Endothelial cell of umbilical vein (primary cell): ENCODE measurements around the gene ADORA2A. TPM values are rescaled to one million over a fixed set of nuclear protein-coding genes. Genes with fewer than 3 reads are reported as not detected.

Experiments used
- BruUV-seq: library from RNA; stranded (reverse); fragments of 400-500 nt; replicated peaks from 2 replicates; lab custom pipeline; 2021; lab: Mats Ljungman, UMichigan
- CTCF ChIA-PET: fragments of 300-600, 350-600 bp; sonication (Branson Sonifier 250); formaldehyde crosslinking; loops from one replicate; lab custom pipeline; 2021; ENCODE audit warnings: antibody characterized with exemption, inconsistent platforms; lab: Charles Lee
- POLR2A ChIA-PET: fragments of 300-600, 350-600 bp; sonication (Branson Sonifier 250); formaldehyde crosslinking; loops from one replicate; lab custom pipeline; 2021; ENCODE audit warnings: antibody characterized with exemption, inconsistent platforms; lab: Charles Lee
- DNase-seq: peaks from one replicate; pipeline ENCODE4 v3.0.0-alpha.2; 2011; ENCODE audit warnings: low read depth, low spot score
- FAIRE-seq: peaks from 2 replicates; lab custom pipeline; 2011; peaks lifted over from hg19 to GRCh38; lab: Jason Lieb, UNC
- H2AFZ ChIP-seq: 2 replicates; pipeline ENCODE4 v1.6.0; 2012; ENCODE audit warnings: low read depth, low read length, control low read depth, inconsistent platforms
- H3K27ac ChIP-seq: 2 replicates; pipeline ENCODE4 v1.5.1; 2011; ENCODE audit warnings: low read depth, mild to moderate bottlenecking, control low read depth, low read length, moderate library complexity; ENCODE audit not compliant: insufficient read depth
- H3K27me3 ChIP-seq, 2 experiments: 2 replicates each; pipeline versions ENCODE4 v1.6.0 to v1.6.1; 2011; ENCODE audit warnings: low read length in 2 of 2, mixed read lengths in 1 of 2; ENCODE audit not compliant: control insufficient read depth in 2 of 2, insufficient read depth in 2 of 2
- H3K36me3 ChIP-seq, 2 experiments: 2 replicates in 1 of 2; 3 replicates in 1 of 2; pipeline ENCODE4 v1.5.1; 2011; ENCODE audit warnings: low read length in 2 of 2, mild to moderate bottlenecking in 1 of 2, moderate library complexity in 1 of 2; ENCODE audit not compliant: control insufficient read depth in 2 of 2, insufficient read depth in 2 of 2; ENCODE audit errors: extremely low read depth in 1 of 2
- H3K4me1 ChIP-seq: 3 replicates; pipeline ENCODE4 v1.5.1; 2011; ENCODE audit warnings: mild to moderate bottlenecking, low read length; ENCODE audit not compliant: control insufficient read depth, insufficient read depth; ENCODE audit errors: extremely low read depth
- H3K4me2 ChIP-seq: 2 replicates; pipeline ENCODE4 v1.6.1; 2011; ENCODE audit warnings: low read length, control low read depth, mixed read lengths; ENCODE audit not compliant: insufficient read depth
- H3K4me3 ChIP-seq, 3 experiments: fragments of 200-600 bp in 1 of 3; sonication (generic), shearing (Covaris generic) in 1 of 3; replicated peaks in 1 of 3; 2 replicates each; pipeline ENCODE4 v1.5.1; 2011 to 2016; ENCODE audit warnings: control low read depth in 3 of 3, low read length in 3 of 3, mild to moderate bottlenecking in 2 of 3, inconsistent platforms in 1 of 3, low read depth in 1 of 3, moderate library complexity in 1 of 3; ENCODE audit not compliant: insufficient read depth in 1 of 3
- H3K79me2 ChIP-seq: 2 replicates; pipeline ENCODE4 v1.6.0; 2012; ENCODE audit warnings: low read length, inconsistent platforms; ENCODE audit not compliant: control insufficient read depth, insufficient read depth
- H3K9ac ChIP-seq: replicated peaks from 2 replicates; pipeline ENCODE3; 2011; ENCODE audit warnings: low read length, control low read depth; ENCODE audit not compliant: insufficient read depth; ENCODE audit errors: extremely low read depth
- H3K9me1 ChIP-seq: replicated peaks from 3 replicates; pipeline ENCODE4 v1.6.0; 2011; ENCODE audit warnings: mild to moderate bottlenecking, low read length; ENCODE audit not compliant: control insufficient read depth, insufficient read depth; ENCODE audit errors: extremely low read depth
- H3K9me3 ChIP-seq: replicated peaks from 2 replicates; pipeline ENCODE4 v1.5.1; 2012; ENCODE audit warnings: low read length, inconsistent platforms; ENCODE audit not compliant: control insufficient read depth, insufficient read depth
- H4K20me1 ChIP-seq: replicated peaks from 2 replicates; pipeline ENCODE3; 2011; ENCODE audit warnings: mild to moderate bottlenecking, low read length; ENCODE audit not compliant: control insufficient read depth, insufficient read depth; ENCODE audit errors: extremely low read depth
- EZH2 ChIP-seq: IDR thresholded peaks from 2 replicates; pipeline ENCODE4 v1.6.1; 2012; ENCODE audit warnings: borderline replicate concordance, low read depth, mild to moderate bottlenecking, moderate library complexity, low read length, inconsistent platforms; ENCODE audit not compliant: severe bottlenecking
- FOS ChIP-seq: IDR thresholded peaks from 2 replicates; pipeline ENCODE4 v1.6.1; 2011; ENCODE audit warnings: mild to moderate bottlenecking, low read length, moderate library complexity, borderline replicate concordance; ENCODE audit not compliant: insufficient read depth
- GATA2 ChIP-seq: IDR thresholded peaks from 2 replicates; pipeline ENCODE4 v1.7.0; 2011; ENCODE audit warnings: low read depth, mild to moderate bottlenecking, moderate library complexity, mixed read lengths, low read length; ENCODE audit not compliant: insufficient read length, insufficient read depth
- JUN ChIP-seq: IDR thresholded peaks from 2 replicates; pipeline ENCODE4 v1.6.1; 2011; ENCODE audit warnings: borderline replicate concordance, low read depth; ENCODE audit not compliant: insufficient read length, insufficient read depth
- MYC ChIP-seq: IDR thresholded peaks from one replicate; pipeline ENCODE4 v1.6.1; 2011; ENCODE audit warnings: mild to moderate bottlenecking, low read depth, low read length
- POLR2A ChIP-seq: IDR thresholded peaks from 2 replicates; pipeline ENCODE4 v1.6.1; 2012; ENCODE audit warnings: low read depth, mild to moderate bottlenecking, control low read depth, low read length
- POLR2AphosphoS5 ChIP-seq: IDR thresholded peaks from 2 replicates; pipeline ENCODE4 v1.6.1; 2012; ENCODE audit warnings: low read depth, mild to moderate bottlenecking, control low read depth, low read length, moderate library complexity; ENCODE audit not compliant: insufficient read depth
- dilution Hi-C: fragments of 300-500 bp; cut with MboI; formaldehyde crosslinking; loops from one replicate; pipeline ENCODE4 v1.15.0; 2019; ENCODE audit warnings: low sequenced_read_pairs; ENCODE audit not compliant: extremely low pct_ligation_motif_present
- intact Hi-C: fragments of 100-400 bp; cut with micrococcal nuclease; formaldehyde crosslinking; loops from one replicate; pipeline ENCODE4 v1.10.0; 2022
- polyA plus RNA-seq, 4 experiments: library from polyadenylated mRNA; depleted of rRNA in 3 of 4; stranded (reverse) in 3 of 4; unstranded in 1 of 4; fragments of >200 nt; gene quantifications; 2 replicates each; pipeline versions ENCODE4 v1.2.1 to v1.2.3, GENCODE V29; 2011 to 2012; ENCODE audit warnings: missing spikeins in 1 of 4
- total RNA-seq: library from RNA; stranded (reverse); gene quantifications from 2 replicates; pipeline ENCODE4 v1.2.3, GENCODE V29; 2021
- TF ChIP-seq, protein P1 (sequence below), 2 donors: IDR thresholded peaks; 1 replicate in 1 of 2; 2 replicates in 1 of 2; pipeline ENCODE4 v1.5.1; 2011; ENCODE audit warnings: low read length in 2 of 2, mild to moderate bottlenecking in 2 of 2, moderate library complexity in 2 of 2, control low read depth in 1 of 2, inconsistent platforms in 1 of 2, low read depth in 1 of 2; ENCODE audit not compliant: insufficient read depth in 1 of 2; ENCODE audit errors: extremely low read depth in 1 of 2
- TF ChIP-seq, protein P2 (sequence below): IDR thresholded peaks from 2 replicates; pipeline ENCODE4 v1.6.1; 2011; ENCODE audit not compliant: insufficient read depth, insufficient read length

The ADORA2A gene
- total and polyA plus RNA-seq, 2 donors (not counting 3 experiments of a cell fraction or from before 2014, with no cell fraction given), result 20.0 to 33.1 TPM

DNA sequence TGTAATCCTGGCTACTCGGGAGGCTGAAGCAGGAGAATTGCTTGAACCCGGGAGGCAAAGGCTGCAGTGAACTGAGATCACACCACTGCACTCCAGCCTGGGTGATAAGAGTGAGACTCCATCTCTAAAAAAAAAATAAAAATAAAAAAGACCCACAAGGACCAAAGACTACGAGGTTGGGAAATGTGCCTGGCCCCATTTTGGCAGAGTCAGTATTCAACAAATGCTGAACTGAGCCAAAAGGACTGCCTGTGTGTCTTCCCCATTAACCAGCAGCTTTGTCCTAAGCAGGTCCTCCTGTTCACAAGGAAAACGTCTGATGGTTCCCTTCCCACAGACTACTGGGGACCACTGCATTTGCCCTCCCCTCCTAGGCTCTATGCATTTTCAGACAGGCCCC, 27.6 kb downstream of the ADORA2A start:
- dilution Hi-C loops (no loop called here), intact Hi-C loops (no loop called here)
- FAIRE-seq (no peak), DNase-seq (no peak)
- Histone ChIP-seq H3K9ac (no peak overlapping the region), H4K20me1 (no peaks in the 10 kb centered on the region), H3K9me1 (no peaks in the 10 kb centered on the region), H2AFZ (no peak overlapping the region), H3K9me3 (no peaks in the 10 kb centered on the region), H3K4me3 (no peak overlapping the region), H3K36me3 (no peaks in the 10 kb centered on the region), H3K27me3 (no peaks in the 10 kb centered on the region), H3K79me2 (no peaks in the 10 kb centered on the region), H3K4me1 (peaks cover 33% of the 10 kb centered on the region), H3K27ac (no peak overlapping the region), H3K4me2 (no peak overlapping the region)
- no TSS peak for BruUV-seq
- ChIA-PET CTCF (interaction anchor here (1.0 to 2.5 kb wide), 5 partner anchors 10 to 31 kb away, joined by 4 to 14 read pairs (median 6); partner anchors contain the start of gene ADORA2A), POLR2A (no interaction called here)
- TF ChIP-seq, protein P1, sequence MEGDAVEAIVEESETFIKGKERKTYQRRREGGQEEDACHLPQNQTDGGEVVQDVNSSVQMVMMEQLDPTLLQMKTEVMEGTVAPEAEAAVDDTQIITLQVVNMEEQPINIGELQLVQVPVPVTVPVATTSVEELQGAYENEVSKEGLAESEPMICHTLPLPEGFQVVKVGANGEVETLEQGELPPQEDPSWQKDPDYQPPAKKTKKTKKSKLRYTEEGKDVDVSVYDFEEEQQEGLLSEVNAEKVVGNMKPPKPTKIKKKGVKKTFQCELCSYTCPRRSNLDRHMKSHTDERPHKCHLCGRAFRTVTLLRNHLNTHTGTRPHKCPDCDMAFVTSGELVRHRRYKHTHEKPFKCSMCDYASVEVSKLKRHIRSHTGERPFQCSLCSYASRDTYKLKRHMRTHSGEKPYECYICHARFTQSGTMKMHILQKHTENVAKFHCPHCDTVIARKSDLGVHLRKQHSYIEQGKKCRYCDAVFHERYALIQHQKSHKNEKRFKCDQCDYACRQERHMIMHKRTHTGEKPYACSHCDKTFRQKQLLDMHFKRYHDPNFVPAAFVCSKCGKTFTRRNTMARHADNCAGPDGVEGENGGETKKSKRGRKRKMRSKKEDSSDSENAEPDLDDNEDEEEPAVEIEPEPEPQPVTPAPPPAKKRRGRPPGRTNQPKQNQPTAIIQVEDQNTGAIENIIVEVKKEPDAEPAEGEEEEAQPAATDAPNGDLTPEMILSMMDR (IDR thresholded peaks at IDR 0.05; ENCODE audit: extremely low read depth in 1 of 2, insufficient read depth in 1 of 2, low read depth in 1 of 2, low read length in 2 of 2), result no peak
- TF ChIP-seq, protein P2, sequence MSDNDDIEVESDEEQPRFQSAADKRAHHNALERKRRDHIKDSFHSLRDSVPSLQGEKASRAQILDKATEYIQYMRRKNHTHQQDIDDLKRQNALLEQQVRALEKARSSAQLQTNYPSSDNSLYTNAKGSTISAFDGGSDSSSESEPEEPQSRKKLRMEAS, result no peak
- no peak for TF ChIP-seq FOS

DNA sequence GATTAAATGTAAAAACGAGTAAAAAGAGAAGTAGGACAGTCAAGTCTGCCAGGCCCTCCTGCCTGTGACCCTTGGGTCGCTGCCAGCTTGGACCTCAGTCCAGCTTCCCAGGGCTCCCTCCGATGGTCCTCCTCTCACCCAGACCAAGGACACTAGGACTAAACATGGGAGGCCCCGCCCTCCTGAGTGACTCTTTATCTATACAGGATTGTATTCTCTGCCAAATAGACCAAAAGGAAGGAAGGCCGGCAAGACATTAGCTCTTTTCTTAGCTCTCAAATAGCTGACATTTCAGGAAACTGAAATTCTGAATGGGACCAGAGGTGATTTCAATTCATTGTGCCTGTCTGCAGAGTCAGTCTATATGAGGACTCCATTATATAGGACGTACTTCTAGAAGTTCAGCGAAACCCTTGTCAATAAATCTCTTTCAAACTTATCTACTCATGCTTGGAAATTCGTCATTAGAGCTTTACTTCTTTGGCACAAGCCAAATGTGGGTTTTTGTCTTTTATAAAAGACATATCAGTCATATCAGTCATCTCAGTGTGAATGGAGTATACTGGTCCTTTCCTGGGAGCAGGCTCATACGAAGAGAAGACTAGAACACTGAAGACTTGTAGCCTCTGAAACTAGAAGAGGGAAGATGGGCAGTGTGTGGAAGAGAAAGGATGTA, 28.5 kb downstream of the ADORA2A start:
- no peak overlapping the region for H3K9ac ChIP-seq
- no peaks in the 10 kb centered on the region for H3K79me2 ChIP-seq
- no peaks in the 10 kb centered on the region for H3K36me3 ChIP-seq
- H3K9me3 ChIP-seq, result no peaks in the 10 kb centered on the region
- no peaks in the 10 kb centered on the region for H3K9me1 ChIP-seq
- CTCF ChIA-PET, result interaction anchor here (1.0 to 2.5 kb wide), 6 partner anchors 10 to 81 kb away, joined by 3 to 14 read pairs (median 6); partner anchors contain the start of gene ADORA2A
- H3K4me3 ChIP-seq, result no peak overlapping the region
- H4K20me1 ChIP-seq, result no peaks in the 10 kb centered on the region
- no peaks in the 10 kb centered on the region for H3K27me3 ChIP-seq
- TF ChIP-seq, protein P2, result no peak
- no peak for TF ChIP-seq MYC
- TF ChIP-seq POLR2A, result no peak
- TF ChIP-seq FOS, result no peak
- TF ChIP-seq, protein P1 (IDR thresholded peaks at IDR 0.05; ENCODE audit: extremely low read depth in 1 of 2, insufficient read depth in 1 of 2, low read depth in 1 of 2, low read length in 2 of 2), result no peak
- TF ChIP-seq EZH2, result no peak
- no peak for TF ChIP-seq GATA2
- TF ChIP-seq JUN, result no peak
- no peak for TF ChIP-seq POLR2AphosphoS5
- peaks cover 35% of the 10 kb centered on the region for H3K4me1 ChIP-seq
- DNase-seq, result peak; percentile 63
- POLR2A ChIA-PET, result interaction anchor here (0.6 kb wide), 1 partner anchor 161 kb away, joined by 4 read pairs; no protein-coding TSS in a partner anchor
- no TSS peak for BruUV-seq
- peak overlapping the region; percentile 28 for H3K4me2 ChIP-seq
- intact Hi-C loops (no loop called here), dilution Hi-C loops (no loop called here)
- no peak overlapping the region for H3K27ac ChIP-seq
- no peak overlapping the region for H2AFZ ChIP-seq
- peak; percentile 43 for FAIRE-seq
